GM19025 (cell line): ENCODE results near the gene MYOT.
"Not testable (repeated sequence)": the region's sequence is repeated elsewhere in the genome, so short reads cannot be mapped to it uniquely, and the experiment has no call there.

Experiments used
- ATAC-seq: cut with Tn5 transposase; IDR thresholded peaks from one replicate; pipeline ENCODE4 v1.9.1; 2021; ENCODE audit warnings: mild to moderate bottlenecking, low read depth, moderate library complexity; ENCODE audit not compliant: unreplicated experiment

The MYOT gene

GRCh38 chr5:137847687-137848086, 20.0 kb upstream of the MYOT start:
- ATAC-seq = no peak

- not testable (repeated sequence) for ATAC-seq
These were observed 14.5 kb upstream of the MYOT start for GRCh38 chr5:137853165-137853564.

GRCh38 chr5:137856201-137856600, 11.5 kb upstream of the MYOT start:
- no peak for ATAC-seq

- ATAC-seq = no peak
These were observed 10.5 kb upstream of the MYOT start for GRCh38 chr5:137856916-137857862.

GRCh38 chr5:137858223-137858916, 9.3 kb upstream of the MYOT start:
- peak; percentile 70 for ATAC-seq

- ATAC-seq = no peak
These were observed 8.7 kb upstream of the MYOT start for GRCh38 chr5:137858954-137859353.

- ATAC-seq = no peak
These were observed 5.4 kb upstream of the MYOT start for GRCh38 chr5:137862251-137862650.

GRCh38 chr5:137863653-137864052, 4.0 kb upstream of the MYOT start:
- ATAC-seq = not testable (repeated sequence)

GRCh38 chr5:137866541-137867388, 895 bp upstream of the MYOT start:
- no peak for ATAC-seq

- no peak for ATAC-seq
These were observed 3.1 kb downstream of the MYOT start for GRCh38 chr5:137870647-137871339.

GRCh38 chr5:137871571-137871970, 3.9 kb downstream of the MYOT start:
- ATAC-seq = no peak

GRCh38 chr5:137872466-137872865, 4.8 kb downstream of the MYOT start:
- ATAC-seq = no peak

GRCh38 chr5:137876101-137876500, 8.4 kb downstream of the MYOT start:
- no peak for ATAC-seq

GRCh38 chr5:137880313-137880712, 12.7 kb downstream of the MYOT start:
- ATAC-seq = no peak

- ATAC-seq = no peak
These were observed 20.2 kb downstream of the MYOT start for GRCh38 chr5:137887831-137888230.

- ATAC-seq = no peak
These were observed 20.8 kb downstream of the MYOT start for GRCh38 chr5:137888466-137888862.

GRCh38 chr5:137888863-137889759, 21.5 kb downstream of the MYOT start, which contains the start of gene PKD2L2:
Gene PKD2L2, plus strand, starts transcription at chr5:137889457. Its CDS starts 35 bp downstream, at chr5:137889492.
- peak; percentile 96 for ATAC-seq

- no peak for ATAC-seq
These were observed 23.2 kb downstream of the MYOT start for GRCh38 chr5:137890845-137891244.

- no peak for ATAC-seq
These were observed 24.2 kb downstream of the MYOT start for GRCh38 chr5:137891849-137892248.
